IMR-90 (cell line): Measurements from ENCODE around the gene SYT8. TPM values are rescaled to one million over a fixed set of nuclear protein-coding genes. Genes with fewer than 3 reads are reported as not detected.

Source experiments
- ATAC-seq: fragments of 200-7000 bp; cut with Tn5 transposase; 2 replicates; pipeline ENCODE4 v1.9.1; 2020; ENCODE audit warnings: low read depth, mild to moderate bottlenecking, moderate library complexity
- BruUV-seq: library from RNA; stranded (reverse); fragments of 400-500 nt; replicated peaks from 2 replicates; lab custom pipeline; 2021; lab: Mats Ljungman, UMichigan
- CTCF ChIA-PET: fragments of 300-600 bp; formaldehyde crosslinking; extraction: SDS; loops from one replicate; lab custom pipeline; 2021; ENCODE audit warnings: antibody characterized with exemption; lab: Yijun Ruan, JAX
- POLR2A ChIA-PET: fragments of 300-600 bp; sonication (Branson Sonifier 250); formaldehyde crosslinking; loops from one replicate; lab custom pipeline; 2022; ENCODE audit warnings: antibody characterized with exemption; ENCODE audit not compliant: unreplicated experiment; lab: Charles Lee
- DNase-seq: peaks from one replicate; pipeline ENCODE4 v3.0.0; 2013
- H2AFZ ChIP-seq: replicated peaks from 2 replicates; pipeline ENCODE3; 2013; ENCODE audit warnings: low read length, mild to moderate bottlenecking; ENCODE audit not compliant: poor library complexity
- H2AK5ac ChIP-seq: 2 replicates; pipeline ENCODE4 v1.6.1; 2013; ENCODE audit warnings: low read depth, low read length, inconsistent platforms
- H2AK9ac ChIP-seq: replicated peaks from 2 replicates; pipeline ENCODE3; 2013; ENCODE audit warnings: mild to moderate bottlenecking, low read depth, low read length, moderate library complexity; ENCODE audit not compliant: poor library complexity
- H2BK120ac ChIP-seq: 2 replicates; pipeline ENCODE4 v1.6.1; 2013; ENCODE audit warnings: low read depth, low read length, inconsistent platforms
- H2BK15ac ChIP-seq: 3 replicates; pipeline ENCODE4 v1.6.1; 2013; ENCODE audit warnings: low read depth, low read length, inconsistent platforms
- H2BK20ac ChIP-seq: 2 replicates; pipeline ENCODE4 v1.6.1; 2013; ENCODE audit warnings: low read depth, mild to moderate bottlenecking, inconsistent platforms, low read length, moderate library complexity
- H2BK5ac ChIP-seq: 2 replicates; pipeline ENCODE4 v1.6.1; 2013; ENCODE audit warnings: mild to moderate bottlenecking, low read depth, low read length, inconsistent platforms; ENCODE audit not compliant: poor library complexity, severe bottlenecking
- H3K14ac ChIP-seq: replicated peaks from 2 replicates; pipeline ENCODE4 v1.6.1; 2013; ENCODE audit warnings: low read depth, low read length, inconsistent platforms
- H3K18ac ChIP-seq: 2 replicates; pipeline ENCODE4 v1.6.1; 2013; ENCODE audit warnings: low read depth, low read length, control low read depth
- H3K23ac ChIP-seq: 2 replicates; pipeline ENCODE4 v1.6.1; 2013; ENCODE audit warnings: low read depth, low read length, inconsistent platforms
- H3K27ac ChIP-seq: 2 replicates; pipeline ENCODE4 v1.5.1; 2013; ENCODE audit warnings: mild to moderate bottlenecking, control low read depth, low read length; ENCODE audit not compliant: insufficient read depth
- H3K27me3 ChIP-seq: 2 replicates; pipeline ENCODE4 v1.6.1; 2013; ENCODE audit warnings: low read length; ENCODE audit not compliant: control insufficient read depth, insufficient read depth
- H3K36me3 ChIP-seq: 2 replicates; pipeline ENCODE4 v1.6.1; 2013; ENCODE audit warnings: low read length, mixed read lengths; ENCODE audit not compliant: control insufficient read depth, insufficient read depth
- H3K4ac ChIP-seq: 2 replicates; pipeline ENCODE4 v1.6.1; 2013; ENCODE audit warnings: low read depth, low read length, inconsistent platforms
- H3K4me1 ChIP-seq: 2 replicates; pipeline ENCODE4 v1.6.1; 2013; ENCODE audit warnings: low read length, mixed read lengths; ENCODE audit not compliant: control insufficient read depth, insufficient read depth
- H3K4me2 ChIP-seq: 2 replicates; pipeline ENCODE4 v1.6.1; 2013; ENCODE audit warnings: low read depth, mild to moderate bottlenecking, control low read depth, low read length, moderate library complexity
- H3K4me3 ChIP-seq: 2 replicates; pipeline ENCODE4 v1.5.1; 2013; ENCODE audit warnings: low read depth, mild to moderate bottlenecking, control low read depth, low read length, moderate library complexity; ENCODE audit not compliant: insufficient read depth
- H3K56ac ChIP-seq: 2 replicates; pipeline ENCODE4 v1.6.1; 2013; ENCODE audit warnings: low read length, inconsistent platforms; ENCODE audit not compliant: insufficient read depth; ENCODE audit errors: extremely low read depth
- H3K79me1 ChIP-seq, 2 experiments: 2 replicates each; pipeline ENCODE4 v1.6.1; 2013; ENCODE audit warnings: low read length in 2 of 2, inconsistent platforms in 1 of 2, low read depth in 1 of 2
- H3K9ac ChIP-seq: 2 replicates; pipeline ENCODE4 v1.6.1; 2013; ENCODE audit warnings: low read depth, low read length, control low read depth
- H3K9me1 ChIP-seq: 2 replicates; pipeline ENCODE4 v1.6.1; 2013; ENCODE audit warnings: low read length, inconsistent platforms; ENCODE audit not compliant: insufficient read depth
- H3K9me3 ChIP-seq: 2 replicates; pipeline ENCODE4 v1.6.1; 2013; ENCODE audit warnings: low read length; ENCODE audit not compliant: control insufficient read depth, insufficient read depth
- H4K20me1 ChIP-seq: 2 replicates; pipeline ENCODE4 v1.6.1; 2013; ENCODE audit warnings: low read length, inconsistent platforms; ENCODE audit not compliant: insufficient read depth
- H4K5ac ChIP-seq: 2 replicates; pipeline ENCODE4 v1.6.1; 2013; ENCODE audit warnings: mild to moderate bottlenecking, low read depth, low read length, control low read depth
- H4K8ac ChIP-seq, 2 experiments: 2 replicates each; pipeline ENCODE4 v1.6.1; 2013; ENCODE audit warnings: low read depth in 2 of 2, low read length in 2 of 2, control low read depth in 1 of 2, inconsistent platforms in 1 of 2
- H4K91ac ChIP-seq: 2 replicates; pipeline ENCODE4 v1.6.1; 2013; ENCODE audit warnings: low read depth, low read length, inconsistent platforms; ENCODE audit not compliant: insufficient read depth
- BHLHE40 ChIP-seq: fragments of 150-350 bp; IDR thresholded peaks from 2 replicates; pipeline ENCODE4 v1.6.1; 2016; ENCODE audit warnings: mild to moderate bottlenecking, low read depth, low read length
- CTCF ChIP-seq: conservative IDR thresholded peaks from 2 replicates; pipeline ENCODE4 v1.5.1; 2012; ENCODE audit warnings: mild to moderate bottlenecking, low read depth, low read length, improper control_type of control experiment
- WGBS, 2 experiments: methylation state at CpG; one replicate each; pipeline versions ENCODE4 v1.1.5 to v1.1.7; 2013; ENCODE audit warnings: missing lambda C conversion rate in 2 of 2; ENCODE audit not compliant: insufficient read length in 1 of 2; ENCODE audit errors: extremely low coverage in 2 of 2; 5-methylcytosine and 5-hydroxymethylcytosine counted together
- dilution Hi-C: fragments of 300-500 bp; cut with HindIII; formaldehyde crosslinking; loops from one replicate; pipeline ENCODE4 v1.14.3; 2018; ENCODE audit warnings: low sequenced_read_pairs; ENCODE audit not compliant: unreplicated experiment
- in situ Hi-C: fragments of 300-500 bp; cut with MboI; formaldehyde crosslinking; loops from 3 replicates; pipeline ENCODE4 v1.14.3; 2019; ENCODE audit warnings: low sequenced_read_pairs, inconsistent platforms, mixed read lengths
- intact Hi-C: fragments of 100-400 bp; cut with micrococcal nuclease; formaldehyde crosslinking; loops from 2 replicates; pipeline ENCODE4 v1.10.0; 2022
- polyA plus RNA-seq, 3 experiments: library from polyadenylated mRNA; depleted of rRNA; stranded (reverse); fragments of >200 nt; gene quantifications; 2 replicates each; pipeline ENCODE4 v1.2.3, GENCODE V29; 2012; ENCODE audit warnings: low replicate concordance in 1 of 3
- total RNA-seq: library from RNA; depleted of rRNA; stranded (reverse); fragments of >200 nt; gene quantifications from 2 replicates; pipeline ENCODE4 v1.2.3, GENCODE V29; 2012

Gene SYT8
- total and polyA plus RNA-seq, 2 of the 4 experiments (the other 2 are of a cell fraction) = not detected

GRCh38 chr11:1864831-1865665 lies 30.3 kb downstream of the SYT8 start:
- Histone ChIP-seq H2BK15ac (no peak overlapping the region), H3K27me3 (peaks cover 15% of the 10 kb centered on the region; the same call in 1 of the 2 replicates), H3K23ac (no peak overlapping the region), H2BK120ac (0 out of 2 replicates have a peak overlapping the region, but pooled peaks have one; percentile 3), H4K5ac (no peak overlapping the region; the same call in 1 of the 2 replicates), H3K4ac (no peak overlapping the region), H3K9ac (no peak overlapping the region), H3K4me3 (no peak overlapping the region), H2AK5ac (peak overlapping the region; percentile 58; the same call in 1 of the 2 replicates), H2AK9ac (no peak overlapping the region), H3K4me2 (no peak overlapping the region), H2BK5ac (no peak overlapping the region), H3K36me3 (no peaks in the 10 kb centered on the region), H3K9me3 (no peaks in the 10 kb centered on the region), H4K91ac (no peak overlapping the region), H4K20me1 (no peaks in the 10 kb centered on the region), H2AFZ (no peak overlapping the region), H3K56ac (no peak overlapping the region), H3K18ac (no peak overlapping the region; the same call in 1 of the 2 replicates), H3K9me1 (peaks cover 4% of the 10 kb centered on the region), H3K79me1 (no peaks in the 10 kb centered on the region), H4K8ac (no peak overlapping the region; a peak in 1 of 4 replicates), H2BK20ac (no peak overlapping the region), H3K14ac (no peak overlapping the region), H3K4me1 (peaks cover 14% of the 10 kb centered on the region), H3K27ac (no peak overlapping the region)
- CTCF ChIA-PET = no interaction called here
- in situ Hi-C loops = no loop called here
- intact Hi-C loops = no loop called here
- 69% methylated on average over 13 of the region's 30 CpGs; no CpG with 5 or more reads in 1 of the 2 experiments for WGBS, 2 experiments
- BruUV-seq = no TSS peak
- dilution Hi-C loops = no loop called here
- TF ChIP-seq CTCF (no peak), BHLHE40 (no peak)
- ATAC-seq (no peak), DNase-seq (no peak)
- POLR2A ChIA-PET = no interaction called here
